Activated B cell treated with CpG ODN at 0.5 μM for 24 hours (primary cell): ENCODE data around the gene CELA2B. TPM values are rescaled to one million over a fixed set of nuclear protein-coding genes. Genes with fewer than 3 reads are reported as not detected.

Experiments used
- ATAC-seq: fragments of 200-7000 bp; cut with Tn5 transposase; one replicate; pipeline ENCODE4 v1.10.0; 2021; ENCODE audit warnings: low read depth, mild to moderate bottlenecking, moderate library complexity
- CTCF ChIA-PET: fragments of 350-600 bp; sonication (Branson Sonifier 250); formaldehyde crosslinking; loops from one replicate; lab custom pipeline; 2021; ENCODE audit warnings: antibody characterized with exemption; lab: Charles Lee
- POLR2A ChIA-PET: fragments of 350-600 bp; sonication (Branson Sonifier 250); formaldehyde crosslinking; loops from one replicate; lab custom pipeline; 2021; ENCODE audit warnings: antibody characterized with exemption; lab: Charles Lee
- DNase-seq: peaks from one replicate; pipeline ENCODE4 v3.0.0; 2022
- H3K27ac Mint-ChIP-seq: one replicate; pipeline ENCODE4 v1.8.0; 2020; ENCODE audit warnings: mixed read lengths
- H3K27me3 Mint-ChIP-seq: one replicate; pipeline ENCODE4 v1.8.0; 2021; ENCODE audit warnings: mixed read lengths
- H3K36me3 Mint-ChIP-seq: one replicate; pipeline ENCODE4 v1.8.0; 2021; ENCODE audit warnings: low read depth, mixed read lengths
- H3K4me1 Mint-ChIP-seq: one replicate; pipeline ENCODE4 v1.8.0; 2021; ENCODE audit warnings: mixed read lengths
- H3K4me3 Mint-ChIP-seq: one replicate; pipeline ENCODE4 v1.8.0; 2020; ENCODE audit warnings: mild to moderate bottlenecking, mixed read lengths
- H3K9me3 Mint-ChIP-seq: one replicate; pipeline ENCODE4 v1.8.0; 2020; ENCODE audit warnings: mixed read lengths
- CTCF ChIP-seq: fragments of 200-600 bp; IDR thresholded peaks from one replicate; pipeline ENCODE4 v1.8.0; 2022; ENCODE audit warnings: antibody characterized with exemption, mild to moderate bottlenecking
- intact Hi-C: fragments of 100-400 bp; cut with micrococcal nuclease; formaldehyde crosslinking; loops from one replicate; pipeline ENCODE4 v1.15.1; 2024
- total RNA-seq: library from RNA; stranded (reverse); gene quantifications from 2 replicates; pipeline ENCODE4 v1.2.3, GENCODE V29; 2022

CELA2B gene
- total RNA-seq, 1 donor from 2014 or later = not detected

GRCh38 chr1:15452866-15453571 lies 22.9 kb upstream of the CELA2B start:
- Mint-ChIP-seq H3K36me3 (no peaks in the 10 kb centered on the region), H3K27me3 (peaks cover 23% of the 10 kb centered on the region), H3K9me3 (no peaks in the 10 kb centered on the region), H3K4me3 (no peak overlapping the region), H3K4me1 (no peaks in the 10 kb centered on the region), H3K27ac (no peak overlapping the region)
- ATAC-seq (no peak), DNase-seq (no peak)
- intact Hi-C loops = no loop called here
- CTCF ChIA-PET = no interaction called here
- POLR2A ChIA-PET = no interaction called here
- no peak for TF ChIP-seq CTCF

DNA sequence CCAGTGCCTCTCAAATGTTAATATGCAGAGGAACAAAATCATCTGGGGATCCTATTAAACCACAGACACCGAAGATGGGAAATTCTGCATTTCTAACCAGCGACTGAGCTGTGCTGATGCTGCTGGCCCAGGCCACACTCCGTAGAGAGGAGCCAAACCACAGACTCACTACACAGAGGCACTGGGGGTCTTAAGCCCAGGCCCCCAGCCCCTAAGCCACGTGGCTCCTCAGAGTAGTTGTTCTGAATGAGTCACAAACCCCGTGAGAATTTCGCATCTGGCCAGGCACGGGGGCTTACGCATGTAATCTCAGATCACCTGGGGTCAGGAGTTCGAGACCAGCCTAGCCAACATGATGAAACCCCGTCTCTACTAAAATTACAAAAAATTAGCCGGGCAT lies 22.2 kb upstream of the CELA2B start:
- DNase-seq = no peak
- ChIA-PET CTCF (no interaction called here), POLR2A (no interaction called here)
- H3K4me3 Mint-ChIP-seq = no peak overlapping the region
- ATAC-seq = no peak
- no peak for TF ChIP-seq CTCF
- H3K4me1 Mint-ChIP-seq = no peaks in the 10 kb centered on the region
- intact Hi-C loops = no loop called here
- H3K27me3 Mint-ChIP-seq = peaks cover 23% of the 10 kb centered on the region
- H3K9me3 Mint-ChIP-seq = no peaks in the 10 kb centered on the region
- no peak overlapping the region for H3K27ac Mint-ChIP-seq
- H3K36me3 Mint-ChIP-seq = no peaks in the 10 kb centered on the region

- H3K9me3 Mint-ChIP-seq = no peaks in the 10 kb centered on the region
- ATAC-seq (no peak), DNase-seq (no peak)
- POLR2A ChIA-PET = no interaction called here
- H3K27ac Mint-ChIP-seq = no peak overlapping the region
- no peaks in the 10 kb centered on the region for H3K4me1 Mint-ChIP-seq
- CTCF ChIA-PET = no interaction called here
- peaks cover 19% of the 10 kb centered on the region for H3K27me3 Mint-ChIP-seq
- TF ChIP-seq CTCF = no peak
- intact Hi-C loops = no loop called here
- no peaks in the 10 kb centered on the region for H3K36me3 Mint-ChIP-seq
- no peak overlapping the region for H3K4me3 Mint-ChIP-seq
Observed at GRCh38 chr1:15454256-15454655, 21.6 kb upstream of the CELA2B start.

GRCh38 chr1:15455522-15455921 lies 20.4 kb upstream of the CELA2B start:
- CTCF ChIA-PET = no interaction called here
- Mint-ChIP-seq H3K4me1 (no peaks in the 10 kb centered on the region), H3K27ac (no peak overlapping the region), H3K27me3 (peaks cover 16% of the 10 kb centered on the region), H3K4me3 (no peak overlapping the region), H3K9me3 (no peaks in the 10 kb centered on the region), H3K36me3 (no peaks in the 10 kb centered on the region)
- ATAC-seq (no peak), DNase-seq (no peak)
- TF ChIP-seq CTCF = no peak
- POLR2A ChIA-PET = no interaction called here
- intact Hi-C loops = no loop called here

- intact Hi-C loops = no loop called here
- no peak within 1 kb of the TSS for H3K27ac Mint-ChIP-seq
- H3K4me3 Mint-ChIP-seq = no peak within 1 kb of the TSS
- H3K27me3 Mint-ChIP-seq = peaks cover 10% of the 10 kb centered on the region
- no peaks in the 10 kb centered on the region for H3K36me3 Mint-ChIP-seq
- ChIA-PET CTCF (no interaction called here), POLR2A (no interaction called here)
- H3K9me3 Mint-ChIP-seq = no peaks in the 10 kb centered on the region
- ATAC-seq (no peak), DNase-seq (no peak)
- TF ChIP-seq CTCF = no peak
- no peaks in the 10 kb centered on the region for H3K4me1 Mint-ChIP-seq
Observed at GRCh38 chr1:15456313-15456954, 19.5 kb upstream of the CELA2B start, which contains the start of gene CELA2A. Gene CELA2A (plus strand): TSS chr1:15456732. CDS start chr1:15456754, 22 bp downstream.
